T47D (cell line): Measurements from ENCODE around the gene MCM6.
"Not testable (repeated sequence)": the region's sequence is repeated elsewhere in the genome, so short reads cannot be mapped to it uniquely, and the experiment has no call there.

Experiments
- DNase-seq, 2 experiments: peaks; one replicate each; pipeline versions ENCODE4 v3.0.0 to v3.0.0-alpha.2; 2011 to 2012; ENCODE audit warnings: low read depth in 1 of 2, low spot score in 1 of 2
- JUND ChIP-seq: IDR thresholded peaks from 2 replicates; pipeline ENCODE4 v1.6.1; 2012; ENCODE audit warnings: low read depth
- in situ Hi-C: cut with HindIII; loops from 2 replicates; pipeline ENCODE4 v1.10.0; 2016; ENCODE audit warnings: low sequenced_read_pairs, low pct_unique_long_range_greater_than_20kb

Gene MCM6

GRCh38 chr2:135890835-135891234, 14.6 kb upstream of the MCM6 start:
- DNase-seq = no peak
- no peak for TF ChIP-seq JUND
- in situ Hi-C loops = no loop called here

GRCh38 chr2:135890149-135890548, 13.9 kb upstream of the MCM6 start:
- no peak for DNase-seq
- in situ Hi-C loops = no loop called here
- no peak for TF ChIP-seq JUND

- in situ Hi-C loops, DNase-seq: not testable (repeated sequence)
These were observed 12.3 kb upstream of the MCM6 start for GRCh38 chr2:135888587-135888986.

GRCh38 chr2:135885709-135886108, 9.5 kb upstream of the MCM6 start:
- TF ChIP-seq JUND = no peak
- in situ Hi-C loops = no loop called here
- DNase-seq = no peak

GRCh38 chr2:135882415-135882814, 6.2 kb upstream of the MCM6 start:
- no peak for DNase-seq
- no peak for TF ChIP-seq JUND
- in situ Hi-C loops = no loop called here

- in situ Hi-C loops = not testable (repeated sequence)
These were observed 527 bp upstream of the MCM6 start for GRCh38 chr2:135876770-135877169.

GRCh38 chr2:135875491-135876065, 665 bp downstream of the MCM6 start:
- no peak for TF ChIP-seq JUND
- peak; percentile 10 to 52 for DNase-seq
- in situ Hi-C loops = no loop called here

More at GRCh38 chr2:135876770-135877169, 527 bp upstream of the MCM6 start:
- not testable (repeated sequence) for DNase-seq

GRCh38 chr2:135874777-135875365, 1.4 kb downstream of the MCM6 start:
- in situ Hi-C loops = no loop called here
- DNase-seq = no peak
- no peak for TF ChIP-seq JUND

- TF ChIP-seq JUND = no peak
- in situ Hi-C loops = no loop called here
- DNase-seq = no peak
These were observed 5.7 kb downstream of the MCM6 start for GRCh38 chr2:135870571-135870970.

GRCh38 chr2:135863233-135863632, 13.0 kb downstream of the MCM6 start:
- no peak for TF ChIP-seq JUND
- DNase-seq = no peak
- in situ Hi-C loops = no loop called here

- in situ Hi-C loops = no loop called here
- no peak for DNase-seq
- no peak for TF ChIP-seq JUND
These were observed 13.5 kb downstream of the MCM6 start for GRCh38 chr2:135862718-135863117.

- no peak for TF ChIP-seq JUND
- no peak for DNase-seq
- in situ Hi-C loops = no loop called here
These were observed 22.8 kb downstream of the MCM6 start for GRCh38 chr2:135853401-135853800.

- DNase-seq = no peak
- TF ChIP-seq JUND = no peak
- in situ Hi-C loops = no loop called here
These were observed 24.4 kb downstream of the MCM6 start for GRCh38 chr2:135851858-135852257.

GRCh38 chr2:135850892-135851668, 25.2 kb downstream of the MCM6 start:
- in situ Hi-C loops = no loop called here
- DNase-seq = no peak
- no peak for TF ChIP-seq JUND
